CD4-positive, alpha-beta T cell (primary cell): Measurements from ENCODE around the gene GOLPH3L. TPM values are rescaled to one million over a fixed set of nuclear protein-coding genes. Genes with fewer than 3 reads are reported as not detected.

Source experiments
- ATAC-seq: fragments of 200-7000 bp; cut with Tn5 transposase; one replicate; pipeline ENCODE4 v1.10.0; 2022; ENCODE audit warnings: mild to moderate bottlenecking; ENCODE audit not compliant: poor library complexity
- CTCF ChIA-PET: fragments of 350-600 bp; sonication (Branson Sonifier 250); formaldehyde crosslinking; loops from one replicate; lab custom pipeline; 2021; ENCODE audit warnings: antibody characterized with exemption, inconsistent platforms; lab: Charles Lee
- POLR2A ChIA-PET: fragments of 350-600 bp; sonication (Branson Sonifier 250); formaldehyde crosslinking; loops from one replicate; lab custom pipeline; 2021; ENCODE audit warnings: antibody characterized with exemption, inconsistent platforms; lab: Charles Lee
- DNase-seq, 14 experiments: peaks; one replicate each; pipeline ENCODE4 v3.0.0-alpha.2; 2013 to 2020; ENCODE audit warnings: mixed read lengths in 2 of 14
- H3K27ac ChIP-seq, 2 donors: one replicate each; pipeline versions ENCODE4 v1.5.1 to v1.7.0; 2013; ENCODE audit warnings: low read length in 2 of 2, low read depth in 1 of 2, mild to moderate bottlenecking in 1 of 2
- H3K27me3 ChIP-seq, 2 experiments: 1 replicate in 1 of 2; 2 replicates in 1 of 2; pipeline versions ENCODE4 v1.6.1 to v1.7.0; 2013; ENCODE audit warnings: low read length in 2 of 2, control low read depth in 1 of 2, mild to moderate bottlenecking in 1 of 2, moderate library complexity in 1 of 2; ENCODE audit not compliant: insufficient read depth in 2 of 2, control insufficient read depth in 1 of 2
- H3K36me3 ChIP-seq: one replicate; pipeline ENCODE4 v1.6.1; 2013; ENCODE audit warnings: low read length, control low read depth; ENCODE audit not compliant: insufficient read depth
- H3K4me1 ChIP-seq: one replicate; pipeline ENCODE4 v1.6.1; 2013; ENCODE audit warnings: low read length, control low read depth; ENCODE audit not compliant: insufficient read depth
- H3K4me3 ChIP-seq: one replicate; pipeline ENCODE4 v1.5.1; 2013; ENCODE audit warnings: mild to moderate bottlenecking, low read length, moderate library complexity
- H3K9me3 ChIP-seq, 2 experiments: 1 replicate in 1 of 2; 2 replicates in 1 of 2; pipeline versions ENCODE4 v1.6.1 to v1.7.0; 2013; ENCODE audit warnings: low read length in 2 of 2, mild to moderate bottlenecking in 2 of 2, control low read depth in 1 of 2, moderate library complexity in 1 of 2; ENCODE audit not compliant: control insufficient read depth in 1 of 2, insufficient read depth in 1 of 2
- H3K27ac Mint-ChIP-seq: one replicate; pipeline ENCODE4 v1.8.0; 2020; ENCODE audit warnings: mixed read lengths
- H3K27me3 Mint-ChIP-seq: one replicate; pipeline ENCODE4 v1.8.0; 2021; ENCODE audit warnings: mixed read lengths
- H3K36me3 Mint-ChIP-seq: one replicate; pipeline ENCODE4 v1.8.0; 2021; ENCODE audit warnings: low read depth, mixed read lengths
- H3K4me1 Mint-ChIP-seq: one replicate; pipeline ENCODE4 v1.8.0; 2021; ENCODE audit warnings: low read depth, mixed read lengths
- H3K4me3 Mint-ChIP-seq: one replicate; pipeline ENCODE4 v1.8.0; 2020; ENCODE audit warnings: mild to moderate bottlenecking, mixed read lengths
- H3K9me3 Mint-ChIP-seq: one replicate; pipeline ENCODE4 v1.8.0; 2020; ENCODE audit warnings: mixed read lengths
- intact Hi-C, 2 experiments: fragments of 100-400 bp; cut with DNase I in 1 of 2; cut with micrococcal nuclease in 1 of 2; formaldehyde crosslinking; loops; one replicate each; pipeline versions ENCODE4 v1.15.1 to v1.9.0; 2023 to 2025; cut with DNase I, micrococcal nuclease
- total RNA-seq, 174 experiments: library from RNA in 2 of 174; stranded (reverse) in 2 of 174; gene quantifications; one replicate each; pipeline ENCODE4 v1.2.3 and lab custom pipeline; 2021 to 2026
- TF ChIP-seq, protein P1 (sequence below): fragments of 200-600 bp; IDR thresholded peaks from one replicate; pipeline ENCODE4 v1.8.0; 2022; ENCODE audit warnings: antibody characterized with exemption, mild to moderate bottlenecking

GOLPH3L gene
- total RNA-seq, 2 experiments from 2014 or later = 2.4 to 2.6 TPM

DNA sequence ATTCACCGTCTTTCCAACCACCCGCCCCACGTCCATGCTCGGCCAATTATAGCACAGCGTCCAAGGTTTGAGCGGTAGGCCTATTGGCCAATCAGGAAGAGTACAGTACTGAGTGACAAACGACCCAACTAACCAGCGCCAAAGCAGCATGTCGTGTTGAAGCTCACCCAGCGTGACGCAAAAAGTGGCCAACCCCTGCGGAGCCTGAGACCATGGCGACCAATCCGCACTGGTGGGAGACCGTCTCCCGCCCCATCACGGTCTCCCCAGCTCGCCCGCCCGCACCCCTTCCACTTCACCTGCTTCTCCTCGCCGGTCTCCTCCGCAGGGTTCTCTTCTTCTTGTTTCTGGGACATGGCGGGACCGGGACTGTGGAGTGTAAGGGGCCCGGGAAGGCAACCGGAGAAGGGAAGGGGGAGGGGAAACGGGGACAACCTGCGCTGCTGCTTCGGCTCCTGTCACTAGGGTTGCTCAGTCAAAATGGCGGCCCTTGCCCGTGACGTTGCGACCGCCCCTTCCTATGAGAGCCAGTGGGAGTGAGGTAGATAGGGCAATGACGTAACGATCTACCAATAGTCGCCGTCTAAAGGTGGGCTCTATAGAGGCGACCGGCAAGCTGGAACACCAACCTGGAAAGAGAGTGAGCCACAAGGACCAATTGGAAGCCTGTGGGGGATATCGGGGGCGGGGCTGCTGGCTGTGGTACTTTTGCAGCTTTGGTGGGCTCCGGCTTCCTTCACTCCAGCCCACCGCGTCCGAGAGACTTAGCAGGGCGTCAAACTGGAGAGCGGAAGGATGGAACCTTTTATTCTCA lies 67.6 kb downstream of the GOLPH3L start, which contains the start of gene ENSA:
TSS of gene ENSA (minus strand) at position 498 of the 814 bp plus-strand sequence. CDS start at position 356, 142 bp downstream.
- peak; percentile 85 for ATAC-seq
- H3K27ac ChIP-seq = peak within 1 kb of the TSS; percentile 96 to 97

DNA sequence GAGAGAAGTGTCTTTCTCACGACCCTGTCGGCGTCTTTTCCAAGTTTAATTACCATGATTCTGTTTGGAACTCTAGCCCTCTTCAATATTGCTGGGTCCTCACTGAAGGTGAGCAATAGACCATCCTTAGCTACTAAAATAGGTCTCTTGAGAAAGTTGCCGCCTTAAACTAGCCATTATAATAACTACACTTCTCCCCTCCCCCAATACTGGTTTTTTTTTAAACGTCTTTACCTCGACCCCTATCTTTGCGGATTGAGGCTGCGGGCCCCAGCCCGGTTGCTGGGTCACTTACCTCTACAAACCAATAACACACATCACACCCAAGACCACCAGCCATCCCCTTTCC lies 68.2 kb downstream of the GOLPH3L start:
- TF ChIP-seq, protein P1, sequence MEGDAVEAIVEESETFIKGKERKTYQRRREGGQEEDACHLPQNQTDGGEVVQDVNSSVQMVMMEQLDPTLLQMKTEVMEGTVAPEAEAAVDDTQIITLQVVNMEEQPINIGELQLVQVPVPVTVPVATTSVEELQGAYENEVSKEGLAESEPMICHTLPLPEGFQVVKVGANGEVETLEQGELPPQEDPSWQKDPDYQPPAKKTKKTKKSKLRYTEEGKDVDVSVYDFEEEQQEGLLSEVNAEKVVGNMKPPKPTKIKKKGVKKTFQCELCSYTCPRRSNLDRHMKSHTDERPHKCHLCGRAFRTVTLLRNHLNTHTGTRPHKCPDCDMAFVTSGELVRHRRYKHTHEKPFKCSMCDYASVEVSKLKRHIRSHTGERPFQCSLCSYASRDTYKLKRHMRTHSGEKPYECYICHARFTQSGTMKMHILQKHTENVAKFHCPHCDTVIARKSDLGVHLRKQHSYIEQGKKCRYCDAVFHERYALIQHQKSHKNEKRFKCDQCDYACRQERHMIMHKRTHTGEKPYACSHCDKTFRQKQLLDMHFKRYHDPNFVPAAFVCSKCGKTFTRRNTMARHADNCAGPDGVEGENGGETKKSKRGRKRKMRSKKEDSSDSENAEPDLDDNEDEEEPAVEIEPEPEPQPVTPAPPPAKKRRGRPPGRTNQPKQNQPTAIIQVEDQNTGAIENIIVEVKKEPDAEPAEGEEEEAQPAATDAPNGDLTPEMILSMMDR = no peak
- DNase-seq (peak in 1 of 14 experiments; percentile 9), ATAC-seq (no peak)
- no peaks in the 10 kb centered on the region for H3K27me3 ChIP-seq
- CTCF ChIA-PET = interaction anchor here (0.6 to 4.4 kb wide), 4 partner anchors 13 to 69 kb away, joined by 3 to 24 read pairs (median 4); no protein-coding TSS in a partner anchor
- Mint-ChIP-seq H3K27ac (no peak overlapping the region), H3K9me3 (no peaks in the 10 kb centered on the region), H3K4me1 (peaks cover 21% of the 10 kb centered on the region), H3K4me3 (no peak overlapping the region), H3K36me3 (peaks cover 43% of the 10 kb centered on the region), H3K27me3 (no peaks in the 10 kb centered on the region)
- POLR2A ChIA-PET = interaction anchor here (0.6 to 14.1 kb wide), 28 partner anchors 9 to 741 kb away, joined by 3 to 501 read pairs (median 7); partner anchors contain the start of genes ANP32E, CTSS, FALEC and GOLPH3L
- peaks cover 24% of the 10 kb centered on the region for H3K4me1 ChIP-seq
- H3K36me3 ChIP-seq = peaks cover 37% of the 10 kb centered on the region
- H3K27ac ChIP-seq = peak overlapping the region; percentile 96 to 97
- intact Hi-C loops = loop anchor here (1.0 to 10.0 kb wide), 6 partner anchors 17 to 526 kb away; partner anchors contain the start of genes MCL1 (in 2 of the 2), ARNT (in 1 of the 2), GOLPH3L (in 1 of the 2) and TNFAIP8L2 (in 1 of the 2)
- no peaks in the 10 kb centered on the region for H3K9me3 ChIP-seq
- H3K4me3 ChIP-seq = peak overlapping the region; percentile 77

More for the DNA sequence above, 67.6 kb downstream of the GOLPH3L start, which contains the start of gene ENSA:
- H3K27ac Mint-ChIP-seq = no peak within 1 kb of the TSS
- H3K9me3 Mint-ChIP-seq = no peaks in the 10 kb centered on the region
- ChIA-PET POLR2A (interaction anchor here (0.6 to 14.1 kb wide), 37 partner anchors 8 to 742 kb away, joined by 3 to 501 read pairs (median 4); partner anchors contain the start of genes ANP32E, CTSS, FALEC and GOLPH3L), CTCF (interaction anchor here (0.6 to 4.4 kb wide), 7 partner anchors 8 to 108 kb away, joined by 3 to 24 read pairs (median 4); no protein-coding TSS in a partner anchor)
- peak within 1 kb of the TSS; percentile 77 for H3K4me3 ChIP-seq
- H3K27me3 ChIP-seq = no peaks in the 10 kb centered on the region
- intact Hi-C loops = loop anchor here (1.0 to 10.0 kb wide), 6 partner anchors 18 to 525 kb away; partner anchors contain the start of genes MCL1 (in 2 of the 2), ARNT (in 1 of the 2), GOLPH3L (in 1 of the 2) and TNFAIP8L2 (in 1 of the 2)
- TF ChIP-seq, protein P1 = no peak
- no peaks in the 10 kb centered on the region for H3K27me3 Mint-ChIP-seq
- H3K4me3 Mint-ChIP-seq = no peak within 1 kb of the TSS
- peaks cover 37% of the 10 kb centered on the region for H3K36me3 Mint-ChIP-seq
- no peaks in the 10 kb centered on the region for H3K9me3 ChIP-seq
- H3K36me3 ChIP-seq = peaks cover 31% of the 10 kb centered on the region
- peaks cover 24% of the 10 kb centered on the region for H3K4me1 ChIP-seq
- peak; percentile 89 to 99 (median 92) for DNase-seq
- H3K4me1 Mint-ChIP-seq = peaks cover 21% of the 10 kb centered on the region

DNA sequence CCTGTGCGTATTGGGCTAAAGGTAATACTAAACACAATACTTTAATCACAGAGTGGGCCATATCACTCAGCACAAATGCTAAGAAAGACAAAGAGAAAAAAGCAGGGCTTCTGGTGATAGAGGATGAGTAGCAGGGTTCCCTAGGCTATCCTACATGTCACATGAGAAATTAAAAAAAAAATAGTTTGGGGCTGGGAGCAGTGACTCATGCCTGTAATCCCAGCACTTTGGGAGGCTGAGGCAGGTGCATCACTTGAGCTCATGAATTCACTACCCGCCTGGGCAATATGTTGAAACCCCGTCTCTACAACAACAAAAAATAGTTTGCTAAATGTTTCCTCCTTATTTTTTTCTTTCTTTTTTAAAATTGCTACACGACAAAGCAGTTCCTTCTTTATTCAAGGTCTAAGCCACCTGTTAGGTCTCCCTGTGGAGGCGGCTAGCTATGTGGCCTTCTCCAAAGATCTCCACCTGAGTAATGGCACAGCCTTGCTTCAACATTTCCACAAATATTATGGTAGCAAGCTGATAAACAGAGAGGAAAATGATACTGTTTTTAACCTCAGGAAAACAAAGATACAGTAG lies 69.0 kb downstream of the GOLPH3L start:
- no peak overlapping the region for H3K4me3 Mint-ChIP-seq
- Histone ChIP-seq H3K36me3 (peaks cover 44% of the 10 kb centered on the region), H3K27ac (peak overlapping the region in 1 of 2 donors; percentile 96), H3K27me3 (no peaks in the 10 kb centered on the region), H3K4me1 (peaks cover 24% of the 10 kb centered on the region), H3K9me3 (no peaks in the 10 kb centered on the region), H3K4me3 (peak overlapping the region; percentile 77)
- peaks cover 28% of the 10 kb centered on the region for H3K4me1 Mint-ChIP-seq
- intact Hi-C loops = loop anchor here (2.0 to 10.0 kb wide), 3 partner anchors 49 to 527 kb away; partner anchors contain the start of genes MCL1 (in 2 of the 2) and TNFAIP8L2 (in 1 of the 2)
- DNase-seq (no peak), ATAC-seq (no peak)
- POLR2A ChIA-PET = interaction anchor here (0.9 to 14.1 kb wide), 11 partner anchors 12 to 741 kb away, joined by 3 to 501 read pairs (median 13); partner anchors contain the start of genes GOLPH3L, MCL1, RPRD2 and TARS2
- CTCF ChIA-PET = interaction anchor here (0.7 to 4.4 kb wide), 3 partner anchors 60 to 1160 kb away, joined by 3 to 24 read pairs (median 4); no protein-coding TSS in a partner anchor
- no peaks in the 10 kb centered on the region for H3K9me3 Mint-ChIP-seq
- TF ChIP-seq, protein P1 = no peak
- peaks cover 51% of the 10 kb centered on the region for H3K36me3 Mint-ChIP-seq
- no peaks in the 10 kb centered on the region for H3K27me3 Mint-ChIP-seq
- H3K27ac Mint-ChIP-seq = no peak overlapping the region
